HK-2 (cell line): ENCODE data around the gene AXIN1.
A peak's percentile ranks its signal among the peaks of the same experiment; 100 is the strongest.
"Not testable (repeated sequence)": the region's sequence is repeated elsewhere in the genome, so short reads cannot be mapped to it uniquely, and the experiment has no call there.

ENCODE experiments used
- DNase-seq: peaks from one replicate; pipeline ENCODE4 v3.0.0-alpha.2; 2018; ENCODE audit not compliant: unreplicated experiment

Gene AXIN1

GRCh38 chr16:353404-354290, 1.1 kb upstream of the AXIN1 start:
- DNase-seq = no peak

DNA sequence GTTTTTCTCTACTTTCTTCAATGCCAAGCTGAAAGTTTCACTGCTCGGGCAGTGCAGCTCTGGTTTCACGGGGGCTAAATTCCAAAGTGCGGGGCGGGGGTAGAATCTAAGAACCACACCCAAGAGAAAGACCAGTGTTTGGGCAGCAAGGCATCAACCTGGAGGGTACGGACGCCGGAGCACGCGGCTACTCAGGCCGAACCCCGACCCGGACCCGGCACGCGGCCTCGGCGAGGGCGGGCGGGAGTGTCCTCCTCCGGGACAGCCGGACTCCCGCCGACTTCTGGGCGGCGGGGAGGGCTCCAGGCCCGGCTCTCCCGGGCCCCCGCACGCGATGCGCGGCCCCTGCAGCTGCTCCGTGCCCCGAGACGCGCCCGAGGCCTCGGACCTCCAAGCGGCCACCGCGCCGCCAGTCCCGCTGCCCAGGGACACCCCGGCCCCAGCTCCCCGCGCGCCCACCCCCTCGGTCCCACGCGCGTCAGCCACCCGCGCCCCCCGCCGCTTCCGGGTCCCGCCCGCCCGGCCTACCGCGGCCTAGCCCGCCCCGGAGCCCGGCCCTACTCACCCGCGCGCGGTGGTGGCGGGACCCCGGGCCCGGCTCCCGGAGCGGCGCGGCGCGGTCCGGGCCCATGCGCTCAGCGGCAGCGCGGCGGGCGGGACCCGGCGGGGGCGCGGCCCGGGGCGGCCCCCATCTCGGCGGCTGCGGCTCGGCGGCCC, 561 bp downstream of the AXIN1 start:
- peak; percentile 25 for DNase-seq

DNA sequence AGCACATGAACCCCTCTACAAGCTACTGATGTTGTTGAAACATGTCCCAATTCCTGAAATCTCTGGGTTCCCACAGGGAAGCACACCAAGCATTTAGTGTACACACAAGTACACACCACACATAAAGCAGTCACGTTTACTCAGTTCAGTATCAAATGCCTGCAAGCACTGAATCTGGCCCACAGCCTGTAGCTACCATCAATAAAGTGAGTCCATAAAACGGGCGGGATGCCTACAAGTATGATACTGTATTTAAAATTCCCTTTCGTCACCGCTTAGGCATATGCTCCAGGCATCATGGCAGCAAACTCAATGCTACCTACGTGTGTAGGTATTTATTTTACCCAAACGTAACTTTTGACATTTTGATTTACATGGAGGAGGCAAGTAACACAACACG, 2.3 kb downstream of the AXIN1 start:
- DNase-seq = no peak

GRCh38 chr16:349211-349610, 3.3 kb downstream of the AXIN1 start:
- DNase-seq = peak; percentile 64

GRCh38 chr16:348495-348894, 4.0 kb downstream of the AXIN1 start:
- not testable (repeated sequence) for DNase-seq

- no peak for DNase-seq
Measured at GRCh38 chr16:347203-347602, 5.3 kb downstream of the AXIN1 start.

DNA sequence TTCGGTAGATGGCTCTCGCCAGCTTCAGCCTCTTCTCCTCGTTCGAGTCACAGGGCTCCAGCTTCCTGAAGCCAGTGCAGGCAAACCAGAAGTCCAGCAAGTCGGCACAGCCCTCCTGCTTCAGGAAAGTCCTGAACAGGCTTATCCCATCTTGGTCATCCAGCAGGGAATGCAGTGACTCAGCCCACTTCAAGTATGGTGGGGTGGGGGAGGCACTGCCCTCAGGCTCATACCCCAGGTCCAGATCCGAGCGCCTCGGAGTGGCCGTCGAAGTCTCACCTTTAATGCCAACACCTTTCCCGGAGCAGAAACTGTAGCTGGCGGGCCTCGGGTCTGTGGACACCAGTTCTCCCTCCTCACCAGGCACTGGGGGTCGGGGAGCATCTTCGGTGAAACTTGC, 5.9 kb downstream of the AXIN1 start:
- DNase-seq = peak; percentile 31

DNA sequence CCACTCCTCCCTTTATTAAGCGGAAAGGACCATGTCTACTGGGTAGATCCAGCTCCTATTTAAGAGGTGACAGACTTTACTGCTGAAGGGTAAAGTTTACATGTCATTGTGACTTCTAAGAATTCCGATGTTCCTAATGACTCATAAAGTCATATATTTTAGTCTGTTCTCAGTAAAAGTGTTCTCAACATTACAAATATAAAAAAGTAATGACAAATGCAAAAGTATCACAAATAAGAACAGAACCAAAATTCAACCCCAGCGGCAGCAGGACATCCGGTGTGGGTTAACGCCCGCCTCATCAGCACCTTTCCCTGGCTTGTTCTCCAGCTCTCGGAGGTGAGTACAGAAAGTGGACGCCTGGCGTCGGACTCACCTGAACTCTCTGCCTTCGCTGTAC, 6.8 kb downstream of the AXIN1 start:
- DNase-seq = no peak

- no peak for DNase-seq
Measured at GRCh38 chr16:342455-343213, 9.9 kb downstream of the AXIN1 start.

- not testable (repeated sequence) for DNase-seq
Measured at GRCh38 chr16:341974-342336, 10.6 kb downstream of the AXIN1 start.

- not testable (repeated sequence) for DNase-seq
Measured at GRCh38 chr16:341095-341973, 11.2 kb downstream of the AXIN1 start.

- DNase-seq = no peak
Measured at GRCh38 chr16:340370-341091, 12.0 kb downstream of the AXIN1 start.

DNA sequence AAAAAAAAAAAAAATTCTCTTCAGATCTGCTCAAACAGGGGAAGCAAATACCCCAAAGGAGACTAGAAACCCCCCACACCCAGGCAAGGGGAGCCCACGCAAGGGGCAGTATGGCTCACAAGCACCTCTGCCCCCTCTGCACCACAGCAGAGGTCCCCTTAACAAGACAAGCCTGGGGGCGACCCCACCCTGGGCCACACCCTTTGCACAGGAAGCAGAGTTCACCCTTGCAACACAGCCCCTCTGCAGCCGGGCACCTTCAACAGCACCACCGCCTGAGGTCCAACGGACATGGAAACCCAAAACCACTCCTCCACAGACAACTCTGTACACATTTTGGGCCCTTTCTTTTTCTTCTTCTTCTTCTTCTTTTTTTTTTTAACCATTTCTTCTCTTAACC, 12.8 kb downstream of the AXIN1 start:
- DNase-seq = no peak

GRCh38 chr16:337975-338575, 14.4 kb downstream of the AXIN1 start:
- DNase-seq = no peak

DNA sequence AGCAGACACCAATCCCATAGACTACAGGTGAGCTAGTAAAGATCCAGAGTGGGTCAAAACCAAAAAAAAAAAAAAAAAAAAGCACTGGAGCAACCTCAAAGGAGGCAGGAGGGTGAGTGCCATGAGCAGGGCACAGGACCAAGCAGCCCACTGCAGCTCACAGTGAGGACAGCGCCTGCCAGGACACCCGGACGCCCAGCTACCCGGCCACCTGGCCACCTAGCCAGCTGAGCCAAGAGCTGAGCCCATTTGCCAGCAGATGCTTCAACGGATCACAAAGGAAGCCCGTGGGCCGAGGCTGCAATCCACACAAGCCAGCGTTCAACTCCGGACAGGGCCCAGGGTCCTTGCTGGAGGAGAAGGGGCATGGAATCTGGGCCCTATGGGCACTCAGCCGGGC, 15.1 kb downstream of the AXIN1 start:
- DNase-seq = no peak

DNA sequence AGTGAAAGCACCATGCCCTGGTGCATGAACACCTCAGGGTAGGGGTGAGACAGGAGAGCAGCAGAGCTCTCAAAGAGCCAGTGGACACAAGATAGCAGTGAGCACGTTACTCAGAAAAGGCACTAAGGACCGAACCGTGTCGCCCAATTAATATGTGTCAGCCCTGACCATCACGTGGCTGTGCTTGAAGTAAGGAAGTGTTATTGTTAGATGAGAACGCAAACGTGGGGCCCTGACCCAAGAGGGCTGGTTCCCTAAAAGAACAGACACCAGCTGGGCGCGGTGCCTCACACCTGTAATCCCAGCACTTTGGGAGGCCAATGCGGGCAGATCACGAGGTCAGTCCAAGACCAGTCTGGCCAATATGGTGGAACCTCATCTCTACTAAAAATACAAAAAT, 16.3 kb downstream of the AXIN1 start:
- no peak for DNase-seq

- not testable (repeated sequence) for DNase-seq
Measured at GRCh38 chr16:334861-335632, 17.5 kb downstream of the AXIN1 start.

- DNase-seq = not testable (repeated sequence)
Measured at GRCh38 chr16:334164-334832, 18.2 kb downstream of the AXIN1 start.
